Measurements from ENCODE around the gene RAI1. TPM values are rescaled to one million over a fixed set of nuclear protein-coding genes. Genes with fewer than 3 reads are reported as not detected.

The RAI1 gene
- total RNA-seq, 1 experiment from 2014 or later, result 12.0 TPM

GRCh38 chr17:17741349-17742023 is 60.2 kb downstream of the RAI1 start:
- DNase-seq (ENCODE audit: low spot score), result peak; percentile 88

GRCh38 chr17:17742133-17742621 is 60.9 kb downstream of the RAI1 start:
- in situ Hi-C loops (cut with HindIII; ENCODE audit: low sequenced_read_pairs), result no loop called here
- no peak for DNase-seq (ENCODE audit: low spot score)

More at GRCh38 chr17:17741349-17742023, 60.2 kb downstream of the RAI1 start:
- in situ Hi-C loops (cut with HindIII; ENCODE audit: low sequenced_read_pairs), result no loop called here

GRCh38 chr17:17742688-17743390 is 61.6 kb downstream of the RAI1 start:
- in situ Hi-C loops (cut with HindIII; ENCODE audit: low sequenced_read_pairs), result no loop called here
- DNase-seq (ENCODE audit: low spot score), result no peak

- in situ Hi-C loops (cut with HindIII; ENCODE audit: low sequenced_read_pairs), result no loop called here
- no peak for DNase-seq (ENCODE audit: low spot score)
Observed at GRCh38 chr17:17743391-17744112, 62.3 kb downstream of the RAI1 start.

GRCh38 chr17:17744116-17744515 is 62.9 kb downstream of the RAI1 start:
- in situ Hi-C loops (cut with HindIII; ENCODE audit: low sequenced_read_pairs), result no loop called here
- no peak for DNase-seq (ENCODE audit: low spot score)

GRCh38 chr17:17745476-17746455 is 64.5 kb downstream of the RAI1 start:
- in situ Hi-C loops (cut with HindIII; ENCODE audit: low sequenced_read_pairs), result no loop called here
- no peak for DNase-seq (ENCODE audit: low spot score)

GRCh38 chr17:17748179-17748578 is 66.9 kb downstream of the RAI1 start:
- in situ Hi-C loops (cut with HindIII; ENCODE audit: low sequenced_read_pairs), result no loop called here
- DNase-seq (ENCODE audit: low spot score), result no peak

GRCh38 chr17:17748604-17749003 is 67.3 kb downstream of the RAI1 start:
- no peak for DNase-seq (ENCODE audit: low spot score)

GRCh38 chr17:17749025-17749772 is 67.9 kb downstream of the RAI1 start:
- DNase-seq (ENCODE audit: low spot score), result no peak
- in situ Hi-C loops (cut with HindIII; ENCODE audit: low sequenced_read_pairs), result no loop called here

More at GRCh38 chr17:17748604-17749003, 67.3 kb downstream of the RAI1 start:
- in situ Hi-C loops (cut with HindIII; ENCODE audit: low sequenced_read_pairs), result no loop called here

GRCh38 chr17:17749921-17750320 is 68.7 kb downstream of the RAI1 start:
- in situ Hi-C loops (cut with HindIII; ENCODE audit: low sequenced_read_pairs), result no loop called here
- peak; percentile 83 for DNase-seq (ENCODE audit: low spot score)

GRCh38 chr17:17750881-17751280 is 69.6 kb downstream of the RAI1 start:
- in situ Hi-C loops (cut with HindIII; ENCODE audit: low sequenced_read_pairs), result no loop called here
- no peak for DNase-seq (ENCODE audit: low spot score)

GRCh38 chr17:17751489-17752088 is 70.3 kb downstream of the RAI1 start:
- in situ Hi-C loops (cut with HindIII; ENCODE audit: low sequenced_read_pairs), result no loop called here

GRCh38 chr17:17752089-17752820 is 71.0 kb downstream of the RAI1 start:
- in situ Hi-C loops (cut with HindIII; ENCODE audit: low sequenced_read_pairs), result no loop called here

More at GRCh38 chr17:17751489-17752088, 70.3 kb downstream of the RAI1 start:
- no peak for DNase-seq (ENCODE audit: low spot score)

GRCh38 chr17:17752821-17753321 is 71.6 kb downstream of the RAI1 start:
- no peak for DNase-seq (ENCODE audit: low spot score)
- in situ Hi-C loops (cut with HindIII; ENCODE audit: low sequenced_read_pairs), result no loop called here

More at GRCh38 chr17:17752089-17752820, 71.0 kb downstream of the RAI1 start:
- DNase-seq (ENCODE audit: low spot score), result peak; percentile 85

GRCh38 chr17:17754719-17755686 is 73.7 kb downstream of the RAI1 start:
- in situ Hi-C loops (cut with HindIII; ENCODE audit: low sequenced_read_pairs), result no loop called here
- no peak for DNase-seq (ENCODE audit: low spot score)

- in situ Hi-C loops (cut with HindIII; ENCODE audit: low sequenced_read_pairs), result no loop called here
- DNase-seq (ENCODE audit: low spot score), result no peak
Observed at GRCh38 chr17:17755715-17756114, 74.5 kb downstream of the RAI1 start.
